Measurements from ENCODE around the gene CROCC2. TPM values are rescaled to one million over a fixed set of nuclear protein-coding genes. Genes with fewer than 3 reads are reported as not detected.
A peak's percentile ranks its signal among the peaks of the same experiment; 100 is the strongest.

Gene CROCC2
- total and polyA plus RNA-seq, 2 donors = 0.08 TPM; not detected in 1

DNA sequence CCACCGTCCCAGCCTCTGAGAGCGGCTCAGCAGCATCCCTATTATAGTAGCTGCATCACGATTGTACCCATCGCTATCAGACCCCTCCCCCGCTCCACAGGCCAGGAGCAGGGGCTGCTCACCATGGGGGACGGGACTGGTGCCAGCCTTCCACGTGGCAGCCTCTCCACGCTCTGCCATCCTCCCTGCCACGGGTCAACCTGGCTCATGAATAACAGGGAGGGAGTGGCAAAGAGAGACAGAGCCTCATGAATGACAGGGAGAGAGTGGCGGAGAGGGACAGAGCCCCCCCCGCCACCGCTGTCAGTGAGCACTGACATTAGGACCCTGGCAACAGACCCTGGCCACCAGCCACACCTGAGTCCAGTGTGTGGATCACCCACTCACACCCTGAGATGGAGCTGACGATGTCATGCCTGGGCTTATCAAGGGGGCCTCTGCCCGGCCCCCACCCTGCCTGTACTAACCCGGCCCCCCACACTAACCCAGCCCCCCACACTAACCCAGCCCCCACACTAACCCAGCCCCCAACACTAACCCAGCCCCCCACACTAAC lies 16.9 kb downstream of the CROCC2 start:
- Histone ChIP-seq H3K4me3 (ENCODE audit: low read depth, low read length) (no peak overlapping the region), H3K36me3 (ENCODE audit: insufficient read depth) (no peaks in the 10 kb centered on the region), H3K27ac (ENCODE audit: low read depth) (no peak overlapping the region), H3K4me1 (ENCODE audit: insufficient read depth) (no peaks in the 10 kb centered on the region)
- DNase-seq (ENCODE audit: extremely low spot score) = no peak
- WGBS = 61% methylated on average over 15 of the region's 15 CpGs

DNA sequence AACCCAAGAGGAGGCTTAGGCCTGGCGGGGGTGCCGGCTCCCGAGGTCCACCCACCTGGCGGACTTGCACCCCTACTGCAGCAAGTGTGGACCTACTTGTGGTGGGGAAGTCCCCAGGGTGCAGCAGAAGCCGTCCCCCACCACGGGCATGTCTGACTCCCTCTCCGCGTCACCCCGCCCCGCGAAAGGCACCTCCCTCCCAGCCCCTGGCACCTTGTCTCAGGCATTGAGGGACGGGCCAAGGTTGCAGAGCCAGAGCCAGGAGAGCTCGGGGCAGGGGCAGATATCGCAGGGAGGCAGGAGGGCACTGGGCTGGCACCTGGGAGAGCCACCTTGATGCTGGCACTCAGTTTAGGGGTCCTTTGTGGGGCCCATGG lies 19.0 kb downstream of the CROCC2 start:
- no peaks in the 10 kb centered on the region for H3K36me3 ChIP-seq (ENCODE audit: insufficient read depth)
- no peaks in the 10 kb centered on the region for H3K4me1 ChIP-seq (ENCODE audit: insufficient read depth)
- H3K4me3 ChIP-seq (ENCODE audit: low read depth, low read length) = no peak overlapping the region
- H3K27ac ChIP-seq (ENCODE audit: low read depth) = no peak overlapping the region
- WGBS = 90% methylated on average over 14 of the region's 14 CpGs
- no peak for DNase-seq (ENCODE audit: extremely low spot score)

DNA sequence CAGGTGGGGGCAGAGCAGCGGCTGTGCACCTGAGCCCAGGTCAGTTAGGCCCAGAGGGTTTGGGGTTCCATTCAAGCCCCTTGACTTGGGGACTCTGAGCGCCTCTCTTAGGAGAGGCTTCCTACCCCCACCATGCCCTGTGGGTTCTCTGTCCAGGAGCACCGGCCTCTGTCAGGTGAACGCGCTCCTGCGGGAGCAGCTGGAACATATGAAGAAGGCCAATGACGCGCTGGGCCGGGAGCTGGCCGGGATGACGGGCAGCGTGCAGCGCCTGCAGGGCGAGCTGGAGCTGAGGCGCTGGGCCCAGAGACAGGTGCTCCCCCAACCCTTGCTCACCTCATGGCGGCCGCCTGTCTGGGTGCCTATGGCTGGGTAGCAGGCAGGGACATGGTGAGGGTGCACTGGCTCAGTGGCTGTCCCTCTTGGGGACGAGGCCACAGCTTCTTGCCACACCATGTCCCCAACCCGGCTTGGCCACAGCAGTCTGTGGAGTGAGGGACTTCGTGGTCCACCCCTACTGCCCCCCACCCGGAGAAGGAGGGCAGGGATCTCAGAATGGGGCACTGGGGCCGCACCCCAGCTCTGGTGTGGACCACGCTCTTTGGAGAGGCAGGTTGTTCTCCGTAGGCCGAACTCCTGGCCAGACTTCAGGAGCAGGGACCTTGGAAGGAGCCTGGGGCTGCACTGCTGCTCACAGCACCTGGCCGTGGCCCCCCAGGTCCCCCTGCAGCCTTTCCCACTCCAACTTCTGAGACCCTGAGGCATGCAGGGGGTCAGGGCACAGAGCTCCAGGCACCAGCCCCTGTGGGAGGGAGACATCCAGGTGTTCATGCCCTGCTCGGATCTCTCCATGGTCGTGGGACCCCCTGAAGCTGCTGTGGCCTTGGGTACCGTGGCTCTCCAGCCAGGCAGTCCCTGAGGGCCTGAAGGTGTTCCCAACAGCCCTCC lies 19.7 kb downstream of the CROCC2 start:
- no peak overlapping the region for H3K4me3 ChIP-seq (ENCODE audit: low read depth, low read length)
- WGBS = 90% methylated on average over 29 of the region's 29 CpGs
- no peak overlapping the region for H3K27ac ChIP-seq (ENCODE audit: low read depth)
- H3K4me1 ChIP-seq (ENCODE audit: insufficient read depth) = no peaks in the 10 kb centered on the region
- no peak for DNase-seq (ENCODE audit: extremely low spot score)
- H3K36me3 ChIP-seq (ENCODE audit: insufficient read depth) = no peaks in the 10 kb centered on the region

DNA sequence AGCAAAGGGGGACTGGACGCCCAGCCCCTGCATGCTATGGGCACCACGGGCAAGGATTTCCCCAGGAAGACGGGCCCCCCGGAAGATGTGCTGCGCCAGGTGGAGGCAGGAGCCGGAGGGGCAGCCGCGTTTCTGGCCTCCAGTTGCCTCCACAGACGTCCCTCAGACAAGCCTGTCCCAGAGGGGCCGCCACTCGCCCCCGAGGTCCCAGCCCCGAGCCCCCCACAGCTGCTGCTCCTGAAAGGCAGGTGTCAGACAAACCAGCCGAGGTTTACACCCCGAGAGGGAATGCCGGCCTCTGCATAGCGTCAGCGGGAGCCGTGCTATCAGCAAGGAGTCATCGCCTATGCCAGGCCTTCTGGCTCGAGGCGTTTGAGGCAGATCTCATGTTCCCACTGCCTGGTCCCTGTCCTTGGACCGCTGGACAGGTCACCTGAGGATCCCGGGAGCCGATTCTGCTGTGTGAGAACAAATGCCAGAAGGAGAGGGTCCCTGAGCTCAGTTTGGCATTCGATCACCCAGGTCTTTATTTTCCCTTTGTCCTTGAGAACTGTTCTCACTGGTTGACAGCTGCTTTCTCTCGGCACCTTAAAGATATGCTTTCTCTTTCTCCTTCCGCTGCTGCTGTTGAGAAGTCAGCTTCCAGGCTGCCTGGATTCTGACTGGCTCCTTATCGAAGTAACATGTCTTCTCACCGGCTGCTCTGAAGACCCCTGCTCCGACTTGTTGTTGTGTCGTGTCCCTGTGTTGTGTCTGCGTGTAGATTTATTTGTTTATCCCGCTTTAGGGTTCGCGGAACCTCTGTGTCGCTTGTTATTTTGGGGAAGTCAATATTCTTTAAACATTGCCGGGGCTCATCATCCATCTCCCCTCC lies 20.6 kb downstream of the CROCC2 start:
- WGBS = 48% methylated on average over 38 of the region's 38 CpGs
- no peak for DNase-seq (ENCODE audit: extremely low spot score)
- H3K4me1 ChIP-seq (ENCODE audit: insufficient read depth) = no peaks in the 10 kb centered on the region

DNA sequence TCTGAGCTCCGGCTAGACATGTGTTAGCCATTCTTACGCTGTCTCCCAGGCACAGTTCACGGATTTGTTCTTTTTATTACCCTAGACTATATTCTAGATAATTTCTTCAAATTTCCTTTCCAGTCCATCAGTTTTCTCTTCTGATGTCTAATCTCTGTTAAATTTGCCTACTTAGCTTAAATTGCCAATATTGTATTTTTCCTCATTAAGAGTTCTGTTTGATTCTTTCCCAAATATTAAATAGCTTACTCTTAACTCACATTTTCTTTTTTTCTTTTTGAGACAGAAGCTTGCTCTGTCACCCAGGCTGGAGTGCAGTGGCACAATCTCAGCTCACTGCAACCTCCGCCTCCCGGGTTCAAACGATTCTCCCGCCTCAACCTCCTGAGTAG lies 21.2 kb downstream of the CROCC2 start:
- DNase-seq (ENCODE audit: extremely low spot score) = no peak
- Histone ChIP-seq H3K4me1 (ENCODE audit: insufficient read depth) (no peaks in the 10 kb centered on the region), H3K27ac (ENCODE audit: low read depth) (no peak overlapping the region), H3K4me3 (ENCODE audit: low read depth, low read length) (peak overlapping the region; percentile 4), H3K36me3 (ENCODE audit: insufficient read depth) (no peaks in the 10 kb centered on the region)
- WGBS = 83% methylated on average over 7 of the region's 7 CpGs

More for the DNA sequence above, 20.6 kb downstream of the CROCC2 start:
- peak overlapping the region; percentile 4 for H3K4me3 ChIP-seq (ENCODE audit: low read depth, low read length)
- no peaks in the 10 kb centered on the region for H3K36me3 ChIP-seq (ENCODE audit: insufficient read depth)
- H3K27ac ChIP-seq (ENCODE audit: low read depth) = peak overlapping the region; percentile 3

DNA sequence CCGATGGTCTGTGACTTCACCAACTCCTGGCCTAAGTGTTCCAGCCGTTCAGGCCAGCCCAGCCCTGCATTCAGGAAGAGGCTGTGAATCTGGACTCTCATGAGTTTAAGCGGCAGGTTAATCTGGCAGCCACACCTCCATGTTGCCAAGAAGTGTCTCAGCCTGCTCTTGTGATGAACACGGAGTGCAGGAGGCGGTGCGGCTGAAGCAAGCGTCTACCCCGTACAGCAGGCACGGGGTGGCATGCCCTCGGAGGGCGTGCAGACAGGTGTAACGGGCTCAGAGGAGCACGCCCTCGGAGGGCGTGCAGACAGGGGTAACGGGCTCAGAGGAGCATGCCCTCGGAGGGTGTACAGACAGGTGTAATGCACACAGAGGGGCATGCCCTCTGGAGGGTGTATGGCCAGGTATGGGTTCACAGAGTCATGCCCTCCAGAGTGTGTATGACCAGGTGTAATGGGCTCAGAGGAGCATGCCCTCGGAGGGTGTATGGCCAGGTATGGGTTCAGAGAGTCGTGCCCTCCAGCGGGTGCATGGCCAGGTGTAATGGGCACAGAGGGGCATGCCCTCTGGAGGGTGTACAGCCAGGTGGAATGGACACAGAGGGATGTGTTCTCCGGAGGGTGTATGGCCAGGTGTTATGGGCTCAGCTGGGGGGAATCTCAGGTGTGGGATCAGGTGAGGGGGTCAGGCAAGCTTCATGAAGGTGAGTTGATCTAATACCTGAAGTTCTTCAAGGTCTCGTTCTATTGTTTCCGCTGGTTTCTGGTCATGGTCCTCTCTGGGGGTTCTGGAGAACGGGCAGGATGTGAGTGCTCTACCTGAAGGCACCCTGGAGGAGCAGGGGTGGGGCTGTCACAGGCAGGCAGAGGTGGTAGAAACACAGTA lies 22.6 kb downstream of the CROCC2 start:
- Histone ChIP-seq H3K4me1 (ENCODE audit: insufficient read depth) (no peaks in the 10 kb centered on the region), H3K4me3 (ENCODE audit: low read depth, low read length) (no peak overlapping the region), H3K27ac (ENCODE audit: low read depth) (no peak overlapping the region), H3K36me3 (ENCODE audit: insufficient read depth) (no peaks in the 10 kb centered on the region)
- no peak for DNase-seq (ENCODE audit: extremely low spot score)
- 94% methylated on average over 24 of the region's 24 CpGs for WGBS

DNA sequence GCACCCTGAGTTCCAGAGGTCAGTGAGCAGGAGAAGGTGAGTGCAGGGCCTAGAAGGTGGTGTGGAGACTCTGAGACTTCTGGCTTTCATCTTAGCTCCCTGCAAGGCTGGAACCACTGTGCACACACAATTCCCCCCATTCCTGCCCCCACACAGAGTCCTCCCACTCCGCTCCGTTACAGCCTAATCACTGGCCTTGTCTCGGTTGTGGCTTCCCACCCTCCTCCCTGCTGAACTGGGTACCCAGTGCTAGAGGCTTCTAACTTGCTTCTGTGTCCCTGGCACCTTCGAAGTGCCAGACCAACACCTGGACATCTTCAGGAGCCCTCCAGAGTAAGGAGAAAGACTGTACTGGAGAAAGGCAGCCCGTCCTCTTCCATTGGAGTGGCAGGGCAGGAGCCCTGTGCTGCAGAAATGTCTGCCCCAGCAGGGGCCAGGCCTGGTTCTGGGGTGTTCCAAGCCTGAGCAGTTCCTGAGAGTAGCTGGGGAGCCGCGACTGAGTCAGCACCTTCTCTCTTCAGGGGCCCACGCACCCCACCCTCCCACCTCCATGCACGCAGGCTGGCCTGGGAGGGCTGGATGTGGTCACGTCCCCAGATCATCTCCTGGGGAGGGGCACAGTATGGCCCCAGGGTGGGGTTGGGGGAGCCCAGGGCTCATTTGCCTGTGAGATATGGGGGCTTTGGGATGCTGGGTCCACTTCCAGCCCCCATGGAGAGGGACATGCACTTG lies 23.4 kb downstream of the CROCC2 start:
- Histone ChIP-seq H3K4me3 (ENCODE audit: low read depth, low read length) (no peak overlapping the region), H3K36me3 (ENCODE audit: insufficient read depth) (no peaks in the 10 kb centered on the region), H3K27ac (ENCODE audit: low read depth) (no peak overlapping the region), H3K4me1 (ENCODE audit: insufficient read depth) (no peaks in the 10 kb centered on the region)
- 81% methylated on average over 10 of the region's 10 CpGs for WGBS
- DNase-seq (ENCODE audit: extremely low spot score) = no peak

DNA sequence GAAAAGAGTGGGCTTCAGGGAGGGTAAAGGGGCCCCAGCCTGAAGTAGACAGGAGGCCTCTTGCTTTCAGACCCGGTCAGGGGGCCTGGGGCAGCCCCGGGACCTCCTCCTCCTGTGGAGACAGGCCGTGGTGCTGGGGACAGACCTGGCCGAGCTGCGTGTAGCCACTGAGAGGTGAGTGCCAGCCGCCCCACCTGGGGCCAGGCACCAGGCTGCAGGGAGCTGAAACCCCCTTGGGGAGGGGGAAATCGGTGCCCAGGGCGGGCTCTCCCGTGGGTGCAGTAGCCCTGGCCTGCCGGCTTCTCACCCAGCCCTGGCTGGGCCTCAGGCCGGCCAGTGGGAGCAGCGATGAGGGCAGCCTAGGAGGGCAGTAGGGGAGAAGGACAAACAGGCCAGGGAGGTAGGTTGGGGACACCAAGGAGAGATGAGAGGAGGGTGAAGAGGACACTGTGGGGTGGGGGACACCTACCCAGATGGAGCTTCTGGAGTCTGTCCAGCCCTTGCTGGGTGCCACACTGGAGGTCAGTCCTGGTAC lies 24.0 kb downstream of the CROCC2 start:
- H3K4me3 ChIP-seq (ENCODE audit: low read depth, low read length) = no peak overlapping the region
- WGBS = 86% methylated on average over 12 of the region's 12 CpGs
- DNase-seq (ENCODE audit: extremely low spot score) = no peak
- H3K27ac ChIP-seq (ENCODE audit: low read depth) = no peak overlapping the region
- H3K36me3 ChIP-seq (ENCODE audit: insufficient read depth) = no peaks in the 10 kb centered on the region
- no peaks in the 10 kb centered on the region for H3K4me1 ChIP-seq (ENCODE audit: insufficient read depth)

DNA sequence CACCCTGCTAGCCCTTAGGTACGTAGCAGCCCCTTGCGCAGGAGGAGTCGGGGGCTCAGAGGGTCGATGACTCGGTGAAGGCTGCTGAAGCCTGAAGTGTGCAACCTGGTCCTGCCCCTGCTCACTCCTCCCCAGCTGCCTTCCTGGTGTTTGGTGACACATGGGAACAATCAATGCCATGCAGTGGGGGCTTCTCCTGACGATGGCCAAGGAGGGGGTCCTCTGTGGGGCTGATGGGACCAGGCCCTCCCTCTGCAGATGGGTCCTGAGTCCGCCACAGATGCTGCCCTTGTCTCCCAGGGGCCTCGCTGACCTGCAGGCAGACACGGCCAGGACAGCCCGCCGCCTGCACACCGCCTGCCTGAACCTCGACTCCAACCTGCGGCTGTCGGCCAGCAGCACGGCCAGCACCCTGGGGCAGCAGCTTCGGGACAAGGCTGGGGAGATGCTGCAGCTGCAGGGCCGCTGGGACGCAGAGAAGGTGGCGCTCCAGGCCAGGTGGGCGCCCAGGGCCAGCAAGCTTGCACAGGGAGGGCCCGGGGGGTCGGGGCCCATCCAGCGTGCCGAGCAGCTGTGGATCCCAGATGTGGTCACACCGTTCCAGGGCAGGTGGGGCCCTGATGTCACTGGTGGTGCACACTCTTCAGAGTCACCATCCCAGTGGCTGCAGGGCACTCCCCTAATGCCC lies 24.6 kb downstream of the CROCC2 start:
- no peak for DNase-seq (ENCODE audit: extremely low spot score)
- Histone ChIP-seq H3K4me3 (ENCODE audit: low read depth, low read length) (no peak overlapping the region), H3K27ac (ENCODE audit: low read depth) (no peak overlapping the region), H3K36me3 (ENCODE audit: insufficient read depth) (no peaks in the 10 kb centered on the region), H3K4me1 (ENCODE audit: insufficient read depth) (no peaks in the 10 kb centered on the region)
- 80% methylated on average over 26 of the region's 26 CpGs for WGBS

DNA sequence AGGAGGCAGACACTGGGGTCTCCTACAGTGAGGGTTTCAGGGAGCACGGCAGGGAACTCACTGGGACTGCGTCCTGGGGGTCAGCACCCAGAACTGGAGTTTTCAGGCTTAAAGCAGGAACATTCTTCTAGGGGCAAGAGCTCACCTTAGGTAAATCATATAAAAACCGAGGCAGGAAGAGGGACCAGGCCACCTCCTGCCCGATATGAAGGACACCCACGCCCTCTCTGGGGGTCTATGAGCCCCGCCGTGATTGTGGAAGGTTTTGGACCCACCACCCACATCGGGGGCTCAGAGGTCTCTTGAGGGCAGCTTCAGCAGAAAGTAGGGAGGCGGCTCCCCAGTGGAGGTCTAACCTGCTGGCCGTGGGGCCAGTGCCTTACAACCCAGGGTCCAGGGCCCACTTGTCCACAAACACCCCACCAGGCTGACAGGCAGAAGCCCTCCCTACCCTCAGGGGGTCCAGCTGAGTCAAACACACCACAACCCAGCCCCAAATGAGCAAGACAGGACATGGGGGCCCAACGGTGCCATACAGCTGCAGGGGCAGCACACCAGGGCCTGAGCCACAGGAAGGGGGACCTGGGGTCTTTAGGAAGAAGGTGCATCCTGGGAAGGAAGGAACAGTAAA lies 25.3 kb downstream of the CROCC2 start:
- H3K4me3 ChIP-seq (ENCODE audit: low read depth, low read length) = no peak overlapping the region
- no peak for DNase-seq (ENCODE audit: extremely low spot score)
- no peaks in the 10 kb centered on the region for H3K36me3 ChIP-seq (ENCODE audit: insufficient read depth)
- H3K4me1 ChIP-seq (ENCODE audit: insufficient read depth) = no peaks in the 10 kb centered on the region
- WGBS = 80% methylated on average over 11 of the region's 11 CpGs
- no peak overlapping the region for H3K27ac ChIP-seq (ENCODE audit: low read depth)

DNA sequence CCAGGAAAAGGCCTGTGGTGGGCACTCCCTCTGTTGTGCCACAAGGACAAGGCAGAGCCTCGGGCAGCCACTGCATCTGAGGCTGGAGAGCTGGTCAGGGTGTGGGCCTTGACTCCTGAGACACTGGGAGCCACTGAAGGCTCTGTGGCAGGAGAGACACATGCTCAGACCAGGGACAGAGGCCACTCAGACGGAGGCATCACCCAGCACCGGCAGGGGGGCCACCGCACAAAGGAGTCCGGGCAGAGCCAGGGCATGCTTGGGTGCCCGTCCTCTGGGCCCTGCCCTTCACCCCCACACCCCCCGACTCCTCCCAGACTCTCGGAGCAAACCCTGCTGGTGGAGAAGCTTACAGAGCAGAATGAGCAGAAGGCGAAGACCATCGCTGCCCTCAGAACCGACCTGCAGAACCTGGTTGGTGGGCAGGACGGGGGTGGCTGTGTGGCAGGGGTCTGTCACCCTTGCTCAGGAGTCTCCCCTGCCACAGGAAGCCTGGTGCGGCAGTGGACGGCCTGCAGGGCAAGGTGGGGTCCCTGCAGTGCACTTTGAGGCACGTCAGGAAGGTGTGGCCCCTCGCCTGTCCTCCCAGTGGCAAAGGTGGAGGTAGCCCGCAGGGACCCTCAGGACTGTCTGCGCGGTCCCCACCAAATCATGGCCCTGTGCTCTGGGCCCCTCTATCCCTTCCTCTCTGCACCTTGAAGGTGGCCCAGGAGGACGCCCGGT lies 26.0 kb downstream of the CROCC2 start:
- DNase-seq (ENCODE audit: extremely low spot score) = no peak
- H3K36me3 ChIP-seq (ENCODE audit: insufficient read depth) = no peaks in the 10 kb centered on the region
- no peaks in the 10 kb centered on the region for H3K4me1 ChIP-seq (ENCODE audit: insufficient read depth)
- WGBS = 88% methylated on average over 21 of the region's 21 CpGs
- H3K4me3 ChIP-seq (ENCODE audit: low read depth, low read length) = no peak overlapping the region
- no peak overlapping the region for H3K27ac ChIP-seq (ENCODE audit: low read depth)
